Uterus (tissue), 2 donors: ENCODE data around the gene SPAG5.

Source experiments
- CTCF ChIP-seq, 4 experiments: fragments of 200-600 bp in 2 of 4; fragments of 450-650 bp in 2 of 4; sonication (generic) in 2 of 4; IDR thresholded peaks; one replicate each; pipeline ENCODE4 v1.5.1; 2016 to 2019; ENCODE audit warnings: antibody characterized with exemption in 4 of 4, mild to moderate bottlenecking in 2 of 4, moderate library complexity in 1 of 4
- POLR2A ChIP-seq, 2 donors: fragments of 450-650 bp; IDR thresholded peaks; one replicate each; pipeline ENCODE4 v1.6.1; 2016; ENCODE audit warnings: antibody characterized with exemption in 2 of 2, mild to moderate bottlenecking in 1 of 2, moderate library complexity in 1 of 2

- no peak for TF ChIP-seq POLR2A (IDR thresholded peaks at IDR 0.05)
- TF ChIP-seq CTCF (IDR thresholded peaks at IDR 0.05): peak in 2 of 4 experiments; percentile 11 to 12
These were observed 45.4 kb upstream of the SPAG5 start for GRCh38 chr17:28643983-28644786.
